A673 (cell line): Measurements from ENCODE around the gene UROS.

ENCODE experiments used
- CTCF ChIP-seq: fragments of 300-800, 200-600 bp; sonication (generic); conservative IDR thresholded peaks from 2 replicates; pipeline ENCODE4 v1.5.1; 2017; ENCODE audit warnings: low read depth, mild to moderate bottlenecking, antibody characterized with exemption, low read length, moderate library complexity, mixed read lengths
- EZH2 ChIP-seq: fragments of 200-600 bp; sonication (generic); IDR thresholded peaks from 2 replicates; pipeline ENCODE4 v1.6.1; 2017; ENCODE audit warnings: borderline replicate concordance, low read depth, mild to moderate bottlenecking, mixed read lengths, antibody characterized with exemption, low read length; ENCODE audit not compliant: poor library complexity, severe bottlenecking

DNA sequence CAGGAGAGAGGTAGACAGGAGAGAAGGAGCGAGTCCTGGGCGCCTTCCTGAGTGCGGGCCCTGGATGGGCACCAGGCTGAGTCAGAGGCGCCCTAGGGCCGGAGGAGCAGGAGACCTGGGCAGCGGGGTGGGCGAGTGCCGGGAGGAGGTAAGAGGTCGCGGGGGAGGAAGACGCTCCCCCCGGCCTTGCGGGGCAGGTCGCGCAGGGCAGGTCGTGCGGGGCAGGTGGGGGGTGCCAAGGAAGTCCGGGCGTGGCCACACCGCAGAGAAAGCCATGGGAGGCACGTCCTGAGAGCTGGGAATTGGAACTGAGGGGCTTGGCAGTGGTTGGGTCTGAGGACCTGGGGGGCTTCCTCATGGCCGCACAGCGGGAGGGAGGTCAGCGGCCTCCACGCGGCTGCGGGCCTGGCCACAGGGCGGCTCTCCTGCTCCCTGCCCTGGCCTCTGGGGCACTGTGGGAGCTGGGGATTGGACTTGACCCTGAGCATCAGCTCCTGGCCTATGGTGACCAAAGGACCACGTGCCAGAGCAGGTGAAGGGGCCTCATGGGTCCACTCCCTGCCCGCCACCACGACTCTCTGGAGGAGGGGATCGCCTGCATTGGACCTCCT, 48.4 kb downstream of the UROS start:
- TF ChIP-seq CTCF = no peak
- TF ChIP-seq EZH2 = no peak
